AG04450 (cell line): ENCODE results near the gene CYP2S1. TPM values are rescaled to one million over a fixed set of nuclear protein-coding genes. Genes with fewer than 3 reads are reported as not detected.

Source experiments
- CTCF ChIA-PET: fragments of 300-600, 350-600 bp; formaldehyde crosslinking; extraction: SDS; loops from one replicate; lab custom pipeline; 2022; ENCODE audit warnings: antibody characterized with exemption, inconsistent platforms; lab: Charles Lee
- POLR2A ChIA-PET: fragments of 350-600 bp; formaldehyde crosslinking; extraction: SDS; loops from one replicate; lab custom pipeline; 2021; ENCODE audit warnings: antibody characterized with exemption, inconsistent platforms; lab: Yijun Ruan, JAX
- DNase-seq: peaks from one replicate; pipeline ENCODE4 v3.0.0-alpha.2; 2011; ENCODE audit warnings: low read depth, low spot score
- H3K27ac ChIP-seq: one replicate; pipeline ENCODE4 v1.5.1; 2012; ENCODE audit warnings: low read depth, low read length, control low read depth
- H3K27me3 ChIP-seq: one replicate; pipeline ENCODE4 v1.6.0; 2012; ENCODE audit warnings: low read length; ENCODE audit not compliant: control insufficient read depth, insufficient read depth
- H3K4me3 ChIP-seq: 2 replicates; pipeline ENCODE4 v1.5.1; 2011; ENCODE audit warnings: mild to moderate bottlenecking, low read depth, low read length, control low read depth
- H3K9me3 ChIP-seq: 2 replicates; pipeline ENCODE4 v1.5.1; 2012; ENCODE audit warnings: low read length; ENCODE audit not compliant: control insufficient read depth, insufficient read depth
- CTCF ChIP-seq: IDR thresholded peaks from 2 replicates; pipeline ENCODE4 v1.5.1; 2011; ENCODE audit warnings: low read depth, low read length, control low read depth, inconsistent platforms
- polyA plus RNA-seq: library from polyadenylated mRNA; depleted of rRNA; stranded (reverse); fragments of >200 nt; gene quantifications from 2 replicates; pipeline ENCODE4 v1.2.3, GENCODE V29; 2011

The CYP2S1 gene
- polyA plus RNA-seq, 1 experiment, result 0.73 TPM

GRCh38 chr19:41156207-41156606 is 36.8 kb upstream of the CYP2S1 start:
- TF ChIP-seq CTCF, result no peak; the same call in 1 of the 2 replicates
- CTCF ChIA-PET, result no interaction called here
- no peak for DNase-seq
- POLR2A ChIA-PET, result no interaction called here
- Histone ChIP-seq H3K27ac (no peak overlapping the region), H3K27me3 (no peaks in the 10 kb centered on the region), H3K9me3 (no peaks in the 10 kb centered on the region; the same call in 1 of the 2 replicates), H3K4me3 (no peak overlapping the region)

GRCh38 chr19:41159881-41160280 is 33.1 kb upstream of the CYP2S1 start:
- ChIA-PET CTCF (interaction anchor here (1.7 kb wide), 1 partner anchor 15 kb away, joined by 4 read pairs; no protein-coding TSS in a partner anchor), POLR2A (no interaction called here)
- H3K9me3 ChIP-seq, result no peaks in the 10 kb centered on the region; the same call in 1 of the 2 replicates
- H3K27me3 ChIP-seq, result no peaks in the 10 kb centered on the region
- TF ChIP-seq CTCF, result no peak
- H3K4me3 ChIP-seq, result no peak overlapping the region
- no peak for DNase-seq
- H3K27ac ChIP-seq, result no peak overlapping the region

- CTCF ChIA-PET, result no interaction called here
- POLR2A ChIA-PET, result no interaction called here
- Histone ChIP-seq H3K9me3 (no peaks in the 10 kb centered on the region), H3K27me3 (no peaks in the 10 kb centered on the region), H3K4me3 (no peak overlapping the region), H3K27ac (no peak overlapping the region)
- no peak for DNase-seq
- no peak for TF ChIP-seq CTCF
These were observed 31.1 kb upstream of the CYP2S1 start for GRCh38 chr19:41161903-41162302.

- TF ChIP-seq CTCF, result no peak
- ChIA-PET CTCF (no interaction called here), POLR2A (no interaction called here)
- Histone ChIP-seq H3K27me3 (no peaks in the 10 kb centered on the region), H3K4me3 (no peak overlapping the region), H3K9me3 (no peaks in the 10 kb centered on the region), H3K27ac (no peak overlapping the region)
- no peak for DNase-seq
These were observed 25.8 kb upstream of the CYP2S1 start for GRCh38 chr19:41166944-41167804.

GRCh38 chr19:41172297-41173164 is 20.5 kb upstream of the CYP2S1 start:
- Histone ChIP-seq H3K4me3 (no peak overlapping the region), H3K9me3 (no peaks in the 10 kb centered on the region), H3K27ac (no peak overlapping the region), H3K27me3 (no peaks in the 10 kb centered on the region)
- no peak for DNase-seq
- CTCF ChIA-PET, result no interaction called here
- POLR2A ChIA-PET, result interaction anchor here (0.5 kb wide), 1 partner anchor 32 kb away, joined by 4 read pairs; no protein-coding TSS in a partner anchor
- no peak for TF ChIP-seq CTCF
